ENCODE measurements around the gene KCNK4.

GRCh38 chr11:64241491-64242374, 49.4 kb upstream of the KCNK4 start:
- TF ChIP-seq CTCF (IDR thresholded peaks at IDR 0.05): peak in 1 of 6 experiments; percentile 6
- peak in 1 of 2 donors; percentile 5 for TF ChIP-seq POLR2A (IDR thresholded peaks at IDR 0.05)

Data from adrenal gland (tissue), 5 donors.